ENCODE results near the gene SYAP1. TPM values are rescaled to one million over a fixed set of nuclear protein-coding genes. Genes with fewer than 3 reads are reported as not detected.

Gene SYAP1
- total RNA-seq, 1 donor from 2014 or later: 18.1 TPM

GRCh38 chrX:16695079-16695676 lies 24.2 kb upstream of the SYAP1 start:
- peak; percentile 45 for DNase-seq
- Histone ChIP-seq H3K4me3 (no peak overlapping the region), H3K36me3 (peaks cover 21% of the 10 kb centered on the region), H3K27me3 (ENCODE audit: low read depth) (no peaks in the 10 kb centered on the region), H3K4me1 (no peaks in the 10 kb centered on the region), H3K9me3 (replicated peaks) (no peaks in the 10 kb centered on the region), H3K27ac (replicated peaks) (no peak overlapping the region)
- TF ChIP-seq, protein P1, sequence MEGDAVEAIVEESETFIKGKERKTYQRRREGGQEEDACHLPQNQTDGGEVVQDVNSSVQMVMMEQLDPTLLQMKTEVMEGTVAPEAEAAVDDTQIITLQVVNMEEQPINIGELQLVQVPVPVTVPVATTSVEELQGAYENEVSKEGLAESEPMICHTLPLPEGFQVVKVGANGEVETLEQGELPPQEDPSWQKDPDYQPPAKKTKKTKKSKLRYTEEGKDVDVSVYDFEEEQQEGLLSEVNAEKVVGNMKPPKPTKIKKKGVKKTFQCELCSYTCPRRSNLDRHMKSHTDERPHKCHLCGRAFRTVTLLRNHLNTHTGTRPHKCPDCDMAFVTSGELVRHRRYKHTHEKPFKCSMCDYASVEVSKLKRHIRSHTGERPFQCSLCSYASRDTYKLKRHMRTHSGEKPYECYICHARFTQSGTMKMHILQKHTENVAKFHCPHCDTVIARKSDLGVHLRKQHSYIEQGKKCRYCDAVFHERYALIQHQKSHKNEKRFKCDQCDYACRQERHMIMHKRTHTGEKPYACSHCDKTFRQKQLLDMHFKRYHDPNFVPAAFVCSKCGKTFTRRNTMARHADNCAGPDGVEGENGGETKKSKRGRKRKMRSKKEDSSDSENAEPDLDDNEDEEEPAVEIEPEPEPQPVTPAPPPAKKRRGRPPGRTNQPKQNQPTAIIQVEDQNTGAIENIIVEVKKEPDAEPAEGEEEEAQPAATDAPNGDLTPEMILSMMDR (IDR thresholded peaks at IDR 0.05; ENCODE audit: borderline replicate concordance): peak; percentile 75
- intact Hi-C loops (cut with micrococcal nuclease): no loop called here

- Histone ChIP-seq H3K27ac (replicated peaks) (no peak overlapping the region), H3K4me1 (no peaks in the 10 kb centered on the region), H3K4me3 (no peak overlapping the region), H3K27me3 (ENCODE audit: low read depth) (no peaks in the 10 kb centered on the region), H3K36me3 (peaks cover 8% of the 10 kb centered on the region), H3K9me3 (replicated peaks) (no peaks in the 10 kb centered on the region)
- DNase-seq: no peak
- TF ChIP-seq, protein P1 (IDR thresholded peaks at IDR 0.05; ENCODE audit: borderline replicate concordance): no peak
- intact Hi-C loops (cut with micrococcal nuclease): no loop called here
Measured at GRCh38 chrX:16696956-16697355, 22.5 kb upstream of the SYAP1 start.

DNA sequence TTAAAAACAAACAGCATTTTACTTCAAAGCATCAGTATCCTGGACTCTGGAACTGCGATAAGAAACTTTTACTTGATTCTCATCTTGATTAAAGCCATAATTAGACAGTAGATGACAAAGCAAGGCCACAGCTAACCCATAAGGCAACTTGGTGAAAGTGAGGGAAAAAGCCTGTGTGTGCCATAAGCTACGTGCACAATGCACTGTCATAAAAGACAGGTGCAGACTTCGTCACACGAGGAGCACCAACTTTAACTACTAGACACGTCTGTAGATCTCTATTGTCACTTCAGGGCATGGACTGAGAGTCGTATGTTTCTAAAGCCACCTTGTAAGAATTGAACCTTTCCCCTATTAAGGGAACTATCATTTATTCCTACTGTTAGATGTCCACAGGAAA lies 20.0 kb upstream of the SYAP1 start:
- intact Hi-C loops (cut with micrococcal nuclease): no loop called here
- Histone ChIP-seq H3K27me3 (ENCODE audit: low read depth) (no peaks in the 10 kb centered on the region), H3K36me3 (no peaks in the 10 kb centered on the region), H3K4me3 (no peak overlapping the region), H3K9me3 (replicated peaks) (no peaks in the 10 kb centered on the region), H3K4me1 (no peaks in the 10 kb centered on the region), H3K27ac (replicated peaks) (no peak overlapping the region)
- DNase-seq: no peak
- TF ChIP-seq, protein P1 (IDR thresholded peaks at IDR 0.05; ENCODE audit: borderline replicate concordance): no peak

DNA sequence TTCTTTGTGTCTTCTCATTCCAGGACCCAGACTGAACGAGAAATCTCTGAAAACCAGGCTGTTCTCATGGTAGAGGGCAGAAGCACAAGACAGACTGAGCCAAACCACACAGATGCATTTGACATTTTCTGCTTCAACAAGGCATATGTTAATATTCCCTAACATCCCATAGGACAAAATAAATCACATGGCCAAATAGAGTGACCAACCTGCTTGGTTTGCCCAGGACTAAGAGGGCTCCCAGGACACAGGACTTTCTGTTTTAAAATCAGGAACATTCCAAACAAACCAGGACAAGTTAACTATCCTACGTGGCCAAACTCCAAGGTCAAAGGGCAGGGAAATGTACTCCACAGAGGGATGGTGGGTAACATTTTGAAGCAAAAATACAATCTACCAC lies 18.7 kb upstream of the SYAP1 start:
- H3K27me3 ChIP-seq (ENCODE audit: low read depth): no peaks in the 10 kb centered on the region
- intact Hi-C loops (cut with micrococcal nuclease): no loop called here
- DNase-seq: no peak
- TF ChIP-seq, protein P1 (IDR thresholded peaks at IDR 0.05; ENCODE audit: borderline replicate concordance): no peak
- no peak overlapping the region for H3K4me3 ChIP-seq
- no peaks in the 10 kb centered on the region for H3K4me1 ChIP-seq
- H3K27ac ChIP-seq (replicated peaks): no peak overlapping the region
- H3K36me3 ChIP-seq: no peaks in the 10 kb centered on the region
- H3K9me3 ChIP-seq (replicated peaks): no peaks in the 10 kb centered on the region

- no peaks in the 10 kb centered on the region for H3K9me3 ChIP-seq (replicated peaks)
- H3K4me3 ChIP-seq: no peak overlapping the region
- DNase-seq: no peak
- H3K36me3 ChIP-seq: peaks cover 2% of the 10 kb centered on the region
- TF ChIP-seq, protein P1 (IDR thresholded peaks at IDR 0.05; ENCODE audit: borderline replicate concordance): no peak
- intact Hi-C loops (cut with micrococcal nuclease): no loop called here
- H3K4me1 ChIP-seq: no peaks in the 10 kb centered on the region
- H3K27me3 ChIP-seq (ENCODE audit: low read depth): no peaks in the 10 kb centered on the region
- H3K27ac ChIP-seq (replicated peaks): no peak overlapping the region
Measured at GRCh38 chrX:16702700-16703599, 16.5 kb upstream of the SYAP1 start.
